ENCODE data around the gene CPTP.

DNA sequence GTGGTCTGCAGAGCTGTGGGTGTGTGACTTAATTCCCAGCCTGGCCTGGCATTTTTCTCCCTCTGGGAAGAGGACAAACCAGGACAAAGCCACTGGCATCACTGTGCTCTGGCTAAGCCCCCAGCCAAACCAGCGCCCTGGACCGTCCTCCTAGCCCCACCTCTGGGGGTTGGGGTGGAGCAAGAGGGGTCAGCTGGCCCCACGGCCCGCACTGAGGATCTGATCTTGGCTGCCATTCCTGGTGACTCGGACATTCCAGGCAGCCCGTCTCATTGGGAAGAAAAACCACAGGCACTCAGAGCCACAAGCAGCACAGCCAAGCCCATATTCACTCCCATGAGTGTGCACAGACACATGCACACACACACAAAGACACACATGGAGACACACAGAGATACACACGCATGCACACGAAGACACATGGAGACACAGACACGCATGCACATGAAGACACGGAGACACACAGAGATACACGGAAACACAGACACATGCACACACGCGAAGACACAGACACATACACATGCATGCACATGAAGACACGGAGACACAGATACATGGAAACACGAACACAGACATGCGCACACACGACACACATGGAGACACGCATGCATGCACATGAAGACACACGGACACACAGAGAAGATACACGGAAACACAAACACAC, 36.0 kb downstream of the CPTP start:
- TF ChIP-seq CTCF (IDR thresholded peaks at IDR 0.05) = no peak
- no peak for TF ChIP-seq POLR2AphosphoS5 (IDR thresholded peaks at IDR 0.05; ENCODE audit: low read depth, low read length)
- no peak for TF ChIP-seq SIN3A (IDR thresholded peaks at IDR 0.05; ENCODE audit: borderline replicate concordance, insufficient read depth, low read depth, low read length)
